GM12874 (cell line): ENCODE results near the gene TSPAN5.

Source experiments
- CTCF ChIP-seq: IDR thresholded peaks from 2 replicates; pipeline ENCODE4 v1.5.1; 2011; ENCODE audit warnings: low read depth, mild to moderate bottlenecking, control low read depth, low read length, moderate library complexity; ENCODE audit not compliant: insufficient read depth

Gene TSPAN5

DNA sequence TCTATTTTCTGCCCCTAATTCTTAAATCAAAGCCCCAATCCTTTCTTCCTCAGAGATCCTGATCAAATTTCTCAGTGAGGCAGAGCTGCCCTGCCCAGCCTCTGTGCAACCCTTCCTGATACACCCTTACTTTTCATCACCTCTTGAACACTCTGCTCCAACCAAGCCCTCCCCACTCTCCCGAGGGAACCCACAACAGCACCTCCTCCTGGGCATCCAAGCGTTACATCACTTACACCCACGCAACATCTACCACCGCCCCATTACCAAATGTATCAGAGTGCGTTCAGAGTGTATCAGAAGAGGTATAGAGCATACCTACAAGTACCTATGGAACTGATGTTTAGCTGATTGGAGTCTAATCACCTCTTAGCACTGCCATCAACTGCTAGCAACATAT is 210.8 kb downstream of the TSPAN5 start:
- no peak for TF ChIP-seq CTCF

DNA sequence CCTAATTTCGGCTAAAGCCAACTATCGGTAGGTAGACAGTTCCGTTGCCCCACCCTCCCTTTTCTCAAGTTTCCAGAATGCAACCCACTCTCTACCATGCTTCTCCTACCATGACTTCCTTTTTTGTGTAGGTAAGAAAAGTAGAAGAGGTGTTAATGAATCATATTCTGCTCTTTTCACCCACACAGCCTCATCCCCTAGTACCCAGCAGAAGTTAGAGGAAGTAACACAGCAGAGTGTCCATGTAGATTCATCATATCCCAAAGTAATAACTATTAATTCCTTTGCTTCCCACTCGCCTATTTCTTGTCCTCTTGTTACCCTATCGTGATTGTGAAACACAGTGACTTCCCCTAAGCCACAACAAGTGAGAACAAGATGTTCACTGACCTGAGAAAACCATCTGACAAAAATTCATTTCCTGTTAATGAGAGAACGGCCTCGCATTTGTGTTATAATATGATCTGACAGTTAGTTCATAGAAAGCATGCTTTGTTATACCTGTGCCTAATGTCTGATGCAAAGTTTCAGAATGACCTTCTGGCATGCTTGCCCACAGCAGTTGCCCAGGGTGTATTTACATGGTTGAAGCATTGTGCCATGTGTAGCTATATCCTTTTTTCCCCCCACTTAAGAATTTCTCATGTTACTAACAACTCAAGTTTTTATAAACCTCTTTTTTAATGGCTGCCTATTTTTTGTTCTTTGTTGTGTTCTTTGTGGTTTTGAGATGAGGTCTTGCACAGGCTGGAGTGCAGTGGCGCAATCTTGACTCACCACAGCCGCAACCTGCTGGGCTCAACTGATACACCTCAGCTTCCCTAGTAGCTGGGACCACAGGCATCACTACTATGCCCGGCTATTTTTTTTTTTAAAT is 211.7 kb downstream of the TSPAN5 start:
- TF ChIP-seq CTCF: no peak

DNA sequence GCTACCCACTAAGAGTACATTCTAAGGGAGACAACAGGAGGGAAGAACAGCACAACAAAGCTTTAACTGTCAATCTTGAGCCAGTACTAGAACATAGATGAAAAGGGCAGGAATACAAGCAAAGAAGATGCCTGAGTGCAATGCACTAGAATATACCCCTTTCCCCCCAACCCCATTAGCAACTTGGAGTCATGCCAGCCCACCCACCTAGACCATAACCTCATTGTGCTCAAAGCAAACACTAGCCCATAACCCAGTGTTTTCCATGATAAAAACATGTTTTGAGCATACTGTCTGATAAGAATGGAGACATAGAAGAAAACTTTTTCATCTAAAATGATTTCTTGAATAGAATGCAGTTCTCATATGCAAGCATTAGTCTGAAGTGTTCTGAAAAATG is 214.0 kb downstream of the TSPAN5 start:
- no peak for TF ChIP-seq CTCF

GRCh38 chr4:98434816-98435215 is 223.6 kb downstream of the TSPAN5 start:
- TF ChIP-seq CTCF: no peak

DNA sequence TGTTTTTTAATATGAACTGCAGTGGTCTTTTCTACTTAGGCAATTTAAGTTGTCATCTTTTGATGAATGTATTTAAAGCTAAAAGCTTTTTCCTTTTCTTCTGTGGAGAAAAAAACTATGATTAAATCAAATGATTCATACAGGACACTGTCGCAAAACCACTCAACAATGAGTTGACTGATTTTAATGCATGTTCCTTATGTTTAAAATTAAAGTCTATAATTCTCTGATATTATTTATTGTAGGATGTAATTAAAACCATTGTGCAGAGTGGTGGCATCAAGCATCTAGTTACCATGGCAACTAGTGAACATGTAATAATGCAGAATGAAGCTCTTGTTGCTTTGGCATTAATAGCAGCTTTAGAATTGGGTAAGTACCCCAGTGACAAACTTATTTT is 224.7 kb downstream of the TSPAN5 start:
- TF ChIP-seq CTCF: no peak

GRCh38 chr4:98430708-98431403 is 227.6 kb downstream of the TSPAN5 start:
- TF ChIP-seq CTCF: no peak

- TF ChIP-seq CTCF: no peak
These were observed 235.4 kb downstream of the TSPAN5 start for GRCh38 chr4:98423009-98423408.
